H54 (cell line): ENCODE measurements around the gene BORCS5.

Experiments
- DNase-seq: peaks from one replicate; pipeline ENCODE4 v3.0.0; 2011; ENCODE audit warnings: low spot score, mixed read lengths; ENCODE audit not compliant: insufficient read length
- FAIRE-seq: peaks from 3 replicates; lab custom pipeline; 2011; peaks lifted over from hg19 to GRCh38; lab: Jason Lieb, UNC
- POLR2A ChIP-seq: IDR thresholded peaks from 2 replicates; pipeline ENCODE4 v1.6.1; 2011; ENCODE audit warnings: low read depth, mild to moderate bottlenecking, low read length

Gene BORCS5

GRCh38 chr12:12366701-12367481 is 10.0 kb downstream of the BORCS5 start:
- TF ChIP-seq POLR2A, result no peak
- FAIRE-seq (no peak), DNase-seq (no peak)

- TF ChIP-seq POLR2A, result no peak
- FAIRE-seq (no peak), DNase-seq (no peak)
Observed at GRCh38 chr12:12367482-12367998, 10.7 kb downstream of the BORCS5 start.

GRCh38 chr12:12372946-12373722 is 16.3 kb downstream of the BORCS5 start:
- FAIRE-seq (no peak), DNase-seq (no peak)
- TF ChIP-seq POLR2A, result no peak

GRCh38 chr12:12376646-12377448 is 20.0 kb downstream of the BORCS5 start:
- TF ChIP-seq POLR2A, result no peak
- DNase-seq (peak; percentile 23), FAIRE-seq (peak; percentile 85)

GRCh38 chr12:12378616-12379015 is 21.7 kb downstream of the BORCS5 start:
- no peak for TF ChIP-seq POLR2A
- no peak for DNase-seq
- no peak for FAIRE-seq

- no peak for FAIRE-seq
- no peak for TF ChIP-seq POLR2A
- DNase-seq, result no peak
Observed at GRCh38 chr12:12379831-12380730, 23.2 kb downstream of the BORCS5 start.

- TF ChIP-seq POLR2A, result no peak
- FAIRE-seq, result peak; percentile 48
- no peak for DNase-seq
Observed at GRCh38 chr12:12380949-12381593, 24.2 kb downstream of the BORCS5 start.

- TF ChIP-seq POLR2A, result no peak
Observed at GRCh38 chr12:12381982-12382381, 25.1 kb downstream of the BORCS5 start.

GRCh38 chr12:12384571-12385340 is 27.9 kb downstream of the BORCS5 start:
- DNase-seq (no peak), FAIRE-seq (no peak)
- no peak for TF ChIP-seq POLR2A

More at GRCh38 chr12:12381982-12382381, 25.1 kb downstream of the BORCS5 start:
- no peak for DNase-seq
- no peak for FAIRE-seq

- TF ChIP-seq POLR2A, result no peak
- DNase-seq, result no peak
- FAIRE-seq, result peak; percentile 93
Observed at GRCh38 chr12:12387501-12387900, 30.6 kb downstream of the BORCS5 start.

- FAIRE-seq (no peak), DNase-seq (no peak)
- no peak for TF ChIP-seq POLR2A
Observed at GRCh38 chr12:12392413-12392812, 35.5 kb downstream of the BORCS5 start.
